Inflammatory macrophage treated with lipopolysaccharide for 1 hour (primary cell): ENCODE data around the gene MPO.

Source experiments
- DNase-seq, 2 donors: peaks; one replicate each; pipeline ENCODE4 v3.0.0-alpha.2; 2020 to 2022

The MPO gene

GRCh38 chr17:58319173-58320162, 38.7 kb upstream of the MPO start:
- DNase-seq = no peak

- no peak for DNase-seq
These were observed 38.0 kb upstream of the MPO start for GRCh38 chr17:58318627-58319172.

- DNase-seq = no peak
These were observed 37.3 kb upstream of the MPO start for GRCh38 chr17:58318065-58318481.

- peak in 1 of 2 donors; percentile 71 for DNase-seq
These were observed 36.8 kb upstream of the MPO start for GRCh38 chr17:58317421-58318064.

- no peak for DNase-seq
These were observed 35.7 kb upstream of the MPO start for GRCh38 chr17:58316260-58316960.

GRCh38 chr17:58315750-58316149, 35.0 kb upstream of the MPO start:
- DNase-seq = no peak

GRCh38 chr17:58315281-58315711, 34.6 kb upstream of the MPO start:
- no peak for DNase-seq

- no peak for DNase-seq
These were observed 33.9 kb upstream of the MPO start for GRCh38 chr17:58314706-58315015.

- DNase-seq = no peak
These were observed 33.3 kb upstream of the MPO start for GRCh38 chr17:58313815-58314705.

- no peak for DNase-seq
These were observed 32.1 kb upstream of the MPO start for GRCh38 chr17:58312829-58313228.

GRCh38 chr17:58312021-58312630, 31.4 kb upstream of the MPO start:
- DNase-seq = no peak

- no peak for DNase-seq
These were observed 30.7 kb upstream of the MPO start for GRCh38 chr17:58311429-58311894.

- no peak for DNase-seq
These were observed 30.0 kb upstream of the MPO start for GRCh38 chr17:58310511-58311428.

- DNase-seq = no peak
These were observed 29.2 kb upstream of the MPO start for GRCh38 chr17:58309918-58310259.

- peak in 1 of 2 donors; percentile 48 for DNase-seq
These were observed 28.5 kb upstream of the MPO start for GRCh38 chr17:58308985-58309917.

GRCh38 chr17:58308173-58308984, 27.6 kb upstream of the MPO start:
- peak; percentile 54 to 67 for DNase-seq

- no peak for DNase-seq
These were observed 26.9 kb upstream of the MPO start for GRCh38 chr17:58307468-58308172.
